GM12878 (cell line): ENCODE data around the gene EPHB2. TPM values are rescaled to one million over a fixed set of nuclear protein-coding genes. Genes with fewer than 3 reads are reported as not detected.

Experiments used
- ATAC-seq: fragments of 200-7000 bp; cut with Tn5 transposase; 3 replicates; pipeline ENCODE4 v1.9.1; 2020; ENCODE audit warnings: mild to moderate bottlenecking, moderate library complexity
- BruUV-seq: library from RNA; stranded (reverse); fragments of 400-500 nt; replicated peaks from 2 replicates; lab custom pipeline; 2021; lab: Mats Ljungman, UMichigan
- CTCF ChIA-PET: fragments of 300-600 bp; sonication (Branson Sonifier 250); formaldehyde crosslinking; extraction: SDS; loops from one replicate; lab custom pipeline; 2021; ENCODE audit warnings: inconsistent platforms; lab: Yijun Ruan, JAX
- POLR2A ChIA-PET: fragments of 350-600 bp; formaldehyde crosslinking; extraction: SDS; loops from one replicate; lab custom pipeline; 2021; ENCODE audit warnings: inconsistent platforms; lab: Charles Lee
- RAD21 ChIA-PET: fragments of 300-600 bp; sonication (Branson Sonifier 250); formaldehyde crosslinking; loops from one replicate; lab custom pipeline; 2023; ENCODE audit warnings: antibody characterized with exemption; ENCODE audit not compliant: unreplicated experiment; lab: Charles Lee
- SMC1A ChIA-PET: fragments of 300-600 bp; sonication (Branson Sonifier 250); formaldehyde crosslinking; loops from one replicate; lab custom pipeline; 2023; ENCODE audit not compliant: unreplicated experiment, uncharacterized antibody; lab: Charles Lee
- DNase-seq: peaks from one replicate; pipeline ENCODE4 v3.0.0-alpha.2; 2011; ENCODE audit warnings: low read depth, low spot score
- FAIRE-seq: peaks from 3 replicates; lab custom pipeline; 2011; peaks lifted over from hg19 to GRCh38; lab: Jason Lieb, UNC
- H2AFZ ChIP-seq: 2 replicates; pipeline ENCODE4 v1.6.0; 2011; ENCODE audit warnings: low read depth, low read length, control low read depth; ENCODE audit not compliant: control insufficient read depth
- H3K27ac ChIP-seq: 2 replicates; pipeline ENCODE4 v1.5.1; 2011; ENCODE audit warnings: control low read depth; ENCODE audit not compliant: control insufficient read depth, insufficient read depth
- H3K27me3 ChIP-seq, 2 experiments: replicated peaks in 1 of 2; 2 replicates each; pipeline versions ENCODE4 v1.6.0 to v1.6.1; 2011; ENCODE audit warnings: low read length in 1 of 2; ENCODE audit not compliant: control insufficient read depth in 2 of 2, insufficient read depth in 2 of 2
- H3K36me3 ChIP-seq, 2 experiments: 2 replicates each; pipeline ENCODE4 v1.5.1; 2011; ENCODE audit warnings: low read length in 1 of 2; ENCODE audit not compliant: control insufficient read depth in 2 of 2, insufficient read depth in 2 of 2
- H3K4me1 ChIP-seq: 2 replicates; pipeline ENCODE4 v1.6.1; 2011; ENCODE audit warnings: mild to moderate bottlenecking, low read length, moderate library complexity, mixed read lengths; ENCODE audit not compliant: control insufficient read depth, insufficient read depth
- H3K4me2 ChIP-seq: 2 replicates; pipeline ENCODE4 v1.6.0; 2011; ENCODE audit warnings: control low read depth; ENCODE audit not compliant: control insufficient read depth, insufficient read depth
- H3K4me3 ChIP-seq: fragments of 200-600 bp; sonication (generic); 2 replicates; pipeline ENCODE4 v1.5.1; 2016
- H3K79me2 ChIP-seq: 2 replicates; pipeline ENCODE4 v1.6.0; 2011; ENCODE audit warnings: low read length; ENCODE audit not compliant: control insufficient read depth, insufficient read depth
- H3K9ac ChIP-seq: 2 replicates; pipeline ENCODE4 v1.8.0; 2011; ENCODE audit warnings: low read length, control low read depth, mixed read lengths; ENCODE audit not compliant: control insufficient read depth, insufficient read depth
- H3K9me3 ChIP-seq: replicated peaks from 3 replicates; pipeline ENCODE4 v1.5.1; 2011; ENCODE audit warnings: mild to moderate bottlenecking, low read length; ENCODE audit not compliant: control insufficient read depth, insufficient read depth
- H4K20me1 ChIP-seq: 2 replicates; pipeline ENCODE4 v1.6.0; 2011; ENCODE audit not compliant: control insufficient read depth, insufficient read depth
- E2F4 ChIP-seq: IDR thresholded peaks from 2 replicates; pipeline ENCODE4 v1.6.1; 2012; ENCODE audit warnings: low read depth, low read length, improper control_type of control experiment
- E2F8 ChIP-seq: fragments of 450-650 bp; IDR thresholded peaks from 2 replicates; pipeline ENCODE4 v1.6.1; 2018; ENCODE audit warnings: mild to moderate bottlenecking, low read depth, moderate library complexity; ENCODE audit not compliant: partially characterized antibody
- ESRRA ChIP-seq: IDR thresholded peaks from 2 replicates; pipeline ENCODE4 v1.6.1; 2012; ENCODE audit warnings: mild to moderate bottlenecking, low read length, improper control_type of control experiment
- IRF3 ChIP-seq: fragments of 450-650 bp; IDR thresholded peaks from 2 replicates; pipeline ENCODE4 v1.6.1; 2014; ENCODE audit warnings: mild to moderate bottlenecking
- JUND ChIP-seq: IDR thresholded peaks from 2 replicates; pipeline ENCODE4 v1.6.1; 2012; ENCODE audit warnings: low read depth, mild to moderate bottlenecking, low read length, improper control_type of control experiment, moderate library complexity
- NFYA ChIP-seq: IDR thresholded peaks from 2 replicates; pipeline ENCODE4 v1.6.1; 2011; ENCODE audit warnings: low read depth, mild to moderate bottlenecking, low read length, improper control_type of control experiment, borderline replicate concordance
- NR2C1 ChIP-seq: fragments of 450-650 bp; IDR thresholded peaks from 2 replicates; pipeline ENCODE4 v1.6.1; 2017; ENCODE audit warnings: antibody characterized with exemption, mild to moderate bottlenecking, moderate library complexity
- PRDM15 ChIP-seq: fragments of 450-650 bp; formaldehyde crosslinking; IDR thresholded peaks from 2 replicates; pipeline ENCODE4 v1.4.0; 2020; ENCODE audit warnings: mild to moderate bottlenecking, moderate library complexity
- RB1 ChIP-seq: fragments of 450-650 bp; formaldehyde crosslinking; IDR thresholded peaks from 2 replicates; pipeline ENCODE4 v1.6.1; 2017; ENCODE audit warnings: mild to moderate bottlenecking, borderline replicate concordance
- SMARCA5 ChIP-seq: fragments of 450-650 bp; IDR thresholded peaks from 2 replicates; pipeline ENCODE4 v1.6.1; 2017; ENCODE audit warnings: mild to moderate bottlenecking
- ZBTB33 ChIP-seq: fragments of 450-650 bp; IDR thresholded peaks from 2 replicates; pipeline ENCODE4 v1.6.1; 2017; ENCODE audit warnings: mild to moderate bottlenecking
- ZNF24 ChIP-seq: fragments of 450-650 bp; IDR thresholded peaks from 2 replicates; pipeline ENCODE4 v1.6.1; 2017; ENCODE audit warnings: antibody characterized with exemption, mild to moderate bottlenecking
- WGBS: methylation state at CpG from one replicate; pipeline ENCODE4 v1.1.6; 2016; ENCODE audit warnings: low lambda C conversion rate; ENCODE audit not compliant: insufficient replicate concordance, insufficient coverage; ENCODE audit errors: missing lambda C conversion rate; 5-methylcytosine and 5-hydroxymethylcytosine counted together
- in situ Hi-C: fragments of 300-500 bp; cut with MboI; formaldehyde crosslinking; loops from 9 replicates; pipeline ENCODE4 v1.14.3; 2018; ENCODE audit warnings: mixed read lengths
- intact Hi-C: fragments of 100-400 bp; cut with micrococcal nuclease; formaldehyde crosslinking; loops from one replicate; pipeline ENCODE4 v1.14.2; 2022; ENCODE audit not compliant: unreplicated experiment
- polyA plus RNA-seq, 11 experiments: library from polyadenylated mRNA; depleted of rRNA in 4 of 11; unstranded in 6 of 11; stranded (reverse) in 5 of 11; fragments of >200 nt; fragmentation: Nextera tagmentation in 4 of 11; fragmentation: Illumina TruSeq in 1 of 11; extraction: Ambion mirVana in 4 of 11; extraction: Trizol in 1 of 11; gene quantifications; 1 replicate in 1 of 11; 2 replicates in 10 of 11; pipeline versions ENCODE4 v1.2.1 to v1.2.3, GENCODE V29; 2011 to 2016; ENCODE audit warnings: inconsistent platforms in 2 of 11, missing spikeins in 2 of 11, low read depth in 1 of 11
- total RNA-seq, 4 experiments: library from RNA; depleted of rRNA in 3 of 4; stranded (reverse); fragments of >200 nt in 3 of 4; fragmentation: Illumina TruSeq in 1 of 4; extraction: Trizol in 1 of 4; gene quantifications; 2 replicates each; pipeline versions ENCODE4 v1.2.1 to v1.2.3, GENCODE V29; 2013 to 2021
- TF ChIP-seq, protein P1 (sequence below): IDR thresholded peaks from 2 replicates; pipeline ENCODE4 v1.6.1; 2011; ENCODE audit warnings: low read depth, mild to moderate bottlenecking, low read length, moderate library complexity, borderline replicate concordance; ENCODE audit errors: extremely low read depth

Gene EPHB2
- total and polyA plus RNA-seq, 10 of the 15 experiments (the other 5 are each of a cell fraction or from before 2014, with no cell fraction given) = 0.13 to 3.3 (median 0.92) TPM

- Histone ChIP-seq H3K4me3 (no peak overlapping the region), H3K27ac (no peak overlapping the region), H2AFZ (no peak overlapping the region), H3K36me3 (no peaks in the 10 kb centered on the region), H3K4me1 (no peaks in the 10 kb centered on the region), H4K20me1 (no peaks in the 10 kb centered on the region; the same call in 1 of the 2 replicates), H3K9ac (no peak overlapping the region), H3K79me2 (no peaks in the 10 kb centered on the region), H3K9me3 (no peaks in the 10 kb centered on the region), H3K4me2 (no peak overlapping the region), H3K27me3 (peaks cover 0 to 3% of the 10 kb centered on the region in 2 experiments; a peak in 2 of 4 replicates)
- FAIRE-seq (no peak), ATAC-seq (no peak), DNase-seq (no peak)
- CTCF ChIA-PET = interaction anchor here (1.2 kb wide), 1 partner anchor 11 kb away, joined by 4 read pairs; no protein-coding TSS in a partner anchor
- WGBS = 57% methylated on average over 1 of the region's 1 CpG
- SMC1A ChIA-PET = no interaction called here
- in situ Hi-C loops = no loop called here
- intact Hi-C loops = no loop called here
- BruUV-seq = no TSS peak
- RAD21 ChIA-PET = interaction anchor here (1.1 kb wide), 1 partner anchor 173 kb away, joined by 3 read pairs; no protein-coding TSS in a partner anchor
- POLR2A ChIA-PET = no interaction called here
- TF ChIP-seq IRF3 (no peak), ZBTB33 (no peak), ESRRA (no peak), NR2C1 (no peak), E2F8 (no peak), RB1 (no peak), PRDM15 (no peak), ZNF24 (no peak), E2F4 (no peak), NFYA (no peak), JUND (no peak), SMARCA5 (no peak)
- TF ChIP-seq, protein P1, sequence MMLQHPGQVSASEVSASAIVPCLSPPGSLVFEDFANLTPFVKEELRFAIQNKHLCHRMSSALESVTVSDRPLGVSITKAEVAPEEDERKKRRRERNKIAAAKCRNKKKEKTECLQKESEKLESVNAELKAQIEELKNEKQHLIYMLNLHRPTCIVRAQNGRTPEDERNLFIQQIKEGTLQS = no peak
Measured at GRCh38 chr1:22877980-22878379, 167.3 kb downstream of the EPHB2 start.
